ENCODE results near the gene MTOR. TPM values are rescaled to one million over a fixed set of nuclear protein-coding genes. Genes with fewer than 3 reads are reported as not detected.
"Not testable (repeated sequence)": the region's sequence is repeated elsewhere in the genome, so short reads cannot be mapped to it uniquely, and the experiment has no call there.

MTOR gene
- polyA plus RNA-seq, 3 donors, result 42.4 to 45.0 (median 44.1) TPM

DNA sequence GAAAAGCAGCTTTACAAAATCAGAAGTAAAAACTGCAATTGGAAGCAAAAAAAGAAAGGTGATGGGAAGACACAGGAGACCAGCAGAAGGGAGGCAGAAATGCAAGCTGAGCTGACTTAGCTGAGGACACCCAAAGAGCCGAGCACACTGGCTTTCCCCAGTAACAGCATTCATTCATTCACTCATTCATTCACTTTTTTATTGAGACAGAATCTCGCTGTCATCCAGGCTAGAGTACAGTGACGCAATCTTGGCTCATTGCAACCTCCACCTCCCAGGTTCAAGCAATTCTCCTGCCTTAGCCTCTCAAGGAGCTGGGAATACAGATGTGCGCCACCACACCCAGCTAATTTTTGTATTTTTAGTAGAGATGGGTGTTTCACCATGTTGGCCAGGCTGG, 65.0 kb downstream of the MTOR start:
- DNase-seq (ENCODE audit: extremely low read depth in 1 of 11, low read depth in 9 of 11, low spot score in 4 of 11), result no peak

DNA sequence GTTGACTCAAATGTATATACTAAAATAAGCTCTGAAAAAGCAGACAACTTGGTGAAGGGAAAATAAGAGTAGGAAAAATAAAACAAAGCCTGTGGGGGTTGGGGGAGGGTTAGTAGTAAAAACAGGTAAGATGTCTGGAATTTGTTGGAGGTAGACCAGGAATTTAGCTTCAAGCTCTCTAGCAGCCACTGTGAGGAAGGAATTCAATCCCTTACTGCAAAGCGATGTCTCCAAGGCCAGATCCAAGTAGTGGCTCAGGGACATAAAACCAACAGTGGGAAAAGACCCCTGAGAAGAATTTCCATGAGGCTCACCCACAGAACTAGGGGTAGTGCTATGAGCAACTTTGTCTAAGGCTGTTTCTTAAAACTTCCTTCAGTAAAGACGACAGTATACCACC, 65.4 kb downstream of the MTOR start:
- no peak for DNase-seq (ENCODE audit: extremely low read depth in 1 of 11, low read depth in 9 of 11, low spot score in 4 of 11)

DNA sequence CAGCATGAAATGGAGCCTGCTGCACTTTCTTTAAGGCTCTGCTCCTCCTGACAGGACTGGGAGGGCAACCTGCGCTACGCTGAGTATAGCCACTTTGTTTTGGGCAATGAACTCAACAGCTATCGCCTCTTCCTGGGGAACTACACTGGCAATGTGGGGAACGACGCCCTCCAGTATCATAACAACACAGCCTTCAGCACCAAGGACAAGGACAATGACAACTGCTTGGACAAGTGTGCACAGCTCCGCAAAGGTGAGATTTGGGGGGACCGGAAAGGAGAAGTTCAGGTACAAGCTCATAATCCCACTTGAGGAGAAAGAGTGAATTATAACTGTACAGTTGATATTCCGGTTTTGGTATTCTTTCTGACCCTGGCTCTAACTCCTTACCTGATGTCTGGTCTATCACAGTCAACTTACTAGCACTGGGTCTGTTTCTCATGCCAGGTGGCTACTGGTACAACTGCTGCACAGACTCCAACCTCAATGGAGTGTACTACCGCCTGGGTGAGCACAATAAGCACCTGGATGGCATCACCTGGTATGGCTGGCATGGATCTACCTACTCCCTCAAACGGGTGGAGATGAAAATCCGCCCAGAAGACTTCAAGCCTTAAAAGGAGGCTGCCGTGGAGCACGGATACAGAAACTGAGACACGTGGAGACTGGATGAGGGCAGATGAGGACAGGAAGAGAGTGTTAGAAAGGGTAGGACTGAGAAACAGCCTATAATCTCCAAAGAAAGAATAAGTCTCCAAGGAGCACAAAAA, 67.8 kb downstream of the MTOR start:
- DNase-seq (ENCODE audit: extremely low read depth in 1 of 11, low read depth in 9 of 11, low spot score in 4 of 11), result no peak

DNA sequence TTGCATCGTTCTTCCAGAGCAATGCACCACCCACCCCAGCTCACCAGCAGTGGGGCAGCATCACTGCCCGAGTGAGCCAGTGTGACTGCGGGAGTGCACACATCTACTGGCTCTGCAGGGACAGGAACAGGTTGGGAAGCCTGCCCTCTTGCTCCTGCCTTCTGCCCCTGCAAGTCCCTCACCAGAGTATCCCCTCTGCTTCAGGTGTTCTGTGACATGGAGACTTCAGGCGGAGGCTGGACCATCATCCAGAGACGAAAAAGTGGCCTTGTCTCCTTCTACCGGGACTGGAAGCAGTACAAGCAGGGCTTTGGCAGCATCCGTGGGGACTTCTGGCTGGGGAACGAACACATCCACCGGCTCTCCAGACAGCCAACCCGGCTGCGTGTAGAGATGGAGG, 69.0 kb downstream of the MTOR start:
- no peak for DNase-seq (ENCODE audit: extremely low read depth in 1 of 11, low read depth in 9 of 11, low spot score in 4 of 11)

DNA sequence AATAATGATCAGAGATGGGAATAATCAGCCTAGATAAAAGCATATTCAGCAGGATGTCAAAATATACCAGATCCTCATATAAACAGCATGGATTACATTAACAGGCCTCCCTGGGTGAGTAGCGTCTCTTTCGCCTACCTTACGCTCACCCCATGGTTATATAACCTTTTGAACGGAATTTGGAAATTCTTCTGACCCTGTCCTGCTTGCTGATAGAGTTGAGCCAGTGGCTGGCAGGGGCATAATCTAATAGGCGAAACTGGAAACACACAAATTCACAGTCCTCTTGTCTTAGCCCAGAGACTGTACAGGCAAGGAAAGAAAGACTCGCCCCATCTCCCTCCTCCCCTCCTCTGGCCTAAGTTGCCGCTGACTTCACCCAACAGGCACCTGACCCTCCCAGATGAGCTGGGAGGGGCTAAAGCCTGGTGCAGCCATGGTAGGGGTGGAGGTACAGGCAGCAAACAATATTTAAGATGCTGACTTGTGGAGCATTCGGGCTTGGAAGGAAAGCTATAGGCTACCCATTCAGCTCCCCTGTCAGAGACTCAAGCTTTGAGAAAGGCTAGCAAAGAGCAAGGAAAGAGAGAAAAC, 73.4 kb downstream of the MTOR start, which contains the start of gene ANGPTL7:
TSS of gene ANGPTL7 (plus strand) at position 498 of the 594 bp plus-strand sequence. CDS start 225 bp downstream, outside the sequence.
- DNase-seq (ENCODE audit: extremely low read depth in 1 of 11, low read depth in 9 of 11, low spot score in 4 of 11), result no peak

GRCh38 chr1:11188381-11188780, 74.0 kb downstream of the MTOR start:
- DNase-seq (ENCODE audit: extremely low read depth in 1 of 11, low read depth in 9 of 11, low spot score in 4 of 11), result no peak

- no peak for DNase-seq (ENCODE audit: extremely low read depth in 1 of 11, low read depth in 9 of 11, low spot score in 4 of 11)
These were observed 74.4 kb downstream of the MTOR start for GRCh38 chr1:11187931-11188330.

GRCh38 chr1:11187494-11187893, 74.9 kb downstream of the MTOR start:
- no peak for DNase-seq (ENCODE audit: extremely low read depth in 1 of 11, low read depth in 9 of 11, low spot score in 4 of 11)

GRCh38 chr1:11187000-11187399, 75.4 kb downstream of the MTOR start:
- DNase-seq (ENCODE audit: extremely low read depth in 1 of 11, low read depth in 9 of 11, low spot score in 4 of 11), result no peak

DNA sequence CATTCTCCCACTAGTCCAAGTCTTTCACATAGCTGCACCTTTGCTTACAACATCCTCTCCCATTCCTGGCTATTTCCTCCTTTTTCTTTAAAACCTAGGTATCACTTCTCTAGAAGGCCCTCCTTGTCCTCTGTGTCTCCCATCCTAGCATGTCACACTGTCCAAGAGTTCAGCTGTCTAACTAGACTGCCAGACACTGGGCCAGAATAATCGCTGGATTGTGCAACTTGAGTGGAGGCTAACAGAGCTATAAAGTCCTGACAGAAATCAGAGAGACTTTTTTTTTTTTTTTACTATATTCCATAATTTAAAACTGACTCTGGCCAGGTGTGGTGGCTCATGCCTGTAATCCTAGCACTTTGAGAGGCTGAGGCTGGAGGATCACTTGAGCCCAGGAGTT, 77.4 kb downstream of the MTOR start:
- no peak for DNase-seq (ENCODE audit: extremely low read depth in 1 of 11, low read depth in 9 of 11, low spot score in 4 of 11)

DNA sequence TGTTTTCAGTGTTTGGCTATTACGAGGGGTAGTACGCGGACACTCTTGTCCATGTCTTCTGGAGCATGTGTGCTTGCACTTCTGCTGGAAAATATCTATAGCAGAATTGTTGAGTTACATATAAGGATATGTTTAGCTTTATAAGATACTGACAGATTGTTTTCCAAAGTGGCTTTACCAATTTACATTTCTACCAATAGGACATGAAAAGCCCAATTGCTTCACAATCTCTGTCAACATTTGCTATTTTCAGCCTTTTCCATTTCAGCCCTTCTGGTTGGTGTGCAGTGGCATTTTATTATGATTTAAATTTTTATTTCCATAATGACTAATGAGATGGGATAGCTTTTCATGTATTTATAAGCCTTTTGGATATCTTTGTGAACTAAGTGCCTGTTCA, 79.5 kb downstream of the MTOR start:
- DNase-seq (ENCODE audit: extremely low read depth in 1 of 11, low read depth in 9 of 11, low spot score in 4 of 11), result no peak

- no peak for DNase-seq (ENCODE audit: extremely low read depth in 1 of 11, low read depth in 9 of 11, low spot score in 4 of 11)
These were observed 82.0 kb downstream of the MTOR start for GRCh38 chr1:11180342-11180744.

- not testable (repeated sequence) for DNase-seq (ENCODE audit: extremely low read depth in 1 of 11, low read depth in 9 of 11, low spot score in 4 of 11)
These were observed 82.6 kb downstream of the MTOR start for GRCh38 chr1:11179749-11180148.

GRCh38 chr1:11179125-11179524, 83.2 kb downstream of the MTOR start:
- no peak for DNase-seq (ENCODE audit: extremely low read depth in 1 of 11, low read depth in 9 of 11, low spot score in 4 of 11)

DNA sequence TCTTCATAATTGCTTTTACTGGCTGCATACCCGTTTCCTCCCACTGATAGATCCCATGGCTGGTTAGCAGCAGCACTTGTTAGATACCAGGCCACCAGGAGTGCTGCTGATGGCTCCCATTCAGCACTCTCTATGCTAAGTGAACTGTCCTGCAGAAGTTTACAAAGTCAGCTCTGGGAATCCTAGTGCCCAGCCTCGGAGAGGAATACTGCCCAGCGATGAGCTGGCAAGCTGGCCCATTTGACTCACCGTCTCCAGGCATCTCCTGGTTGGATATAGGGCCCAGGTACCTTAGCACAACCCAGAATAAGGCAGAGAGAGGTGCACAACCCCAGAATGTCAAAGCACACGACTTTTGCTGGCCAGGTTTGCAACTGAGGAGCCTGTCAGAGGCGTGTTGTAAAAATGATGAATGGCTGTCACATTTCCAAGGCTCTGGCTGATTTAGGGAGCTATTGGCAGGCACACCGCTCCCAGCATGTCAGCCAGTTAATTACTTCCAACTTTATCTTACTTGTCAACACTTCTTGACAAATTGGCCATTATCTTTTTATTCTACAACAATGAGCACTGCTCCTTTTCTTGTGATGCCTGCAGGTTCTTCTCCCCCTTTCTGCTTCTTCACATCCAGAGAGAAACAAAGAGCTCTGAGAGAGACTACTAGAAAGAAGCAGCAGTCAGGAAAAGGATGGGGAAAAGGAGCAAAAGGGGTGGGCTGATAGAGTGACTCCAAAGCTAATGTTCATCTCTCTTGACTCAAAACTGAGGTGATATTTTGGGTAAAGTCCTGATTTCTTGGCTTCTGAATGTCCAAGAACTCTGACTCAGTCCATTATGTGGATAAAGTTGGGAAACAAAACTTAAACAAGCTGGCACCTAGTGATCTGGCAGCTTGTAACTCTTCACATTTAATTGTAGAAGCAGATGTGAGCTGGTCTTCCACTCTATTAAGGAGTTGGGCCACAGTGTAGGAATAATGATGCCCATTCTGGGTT, 84.0 kb downstream of the MTOR start:
- no peak for DNase-seq (ENCODE audit: extremely low read depth in 1 of 11, low read depth in 9 of 11, low spot score in 4 of 11)

DNA sequence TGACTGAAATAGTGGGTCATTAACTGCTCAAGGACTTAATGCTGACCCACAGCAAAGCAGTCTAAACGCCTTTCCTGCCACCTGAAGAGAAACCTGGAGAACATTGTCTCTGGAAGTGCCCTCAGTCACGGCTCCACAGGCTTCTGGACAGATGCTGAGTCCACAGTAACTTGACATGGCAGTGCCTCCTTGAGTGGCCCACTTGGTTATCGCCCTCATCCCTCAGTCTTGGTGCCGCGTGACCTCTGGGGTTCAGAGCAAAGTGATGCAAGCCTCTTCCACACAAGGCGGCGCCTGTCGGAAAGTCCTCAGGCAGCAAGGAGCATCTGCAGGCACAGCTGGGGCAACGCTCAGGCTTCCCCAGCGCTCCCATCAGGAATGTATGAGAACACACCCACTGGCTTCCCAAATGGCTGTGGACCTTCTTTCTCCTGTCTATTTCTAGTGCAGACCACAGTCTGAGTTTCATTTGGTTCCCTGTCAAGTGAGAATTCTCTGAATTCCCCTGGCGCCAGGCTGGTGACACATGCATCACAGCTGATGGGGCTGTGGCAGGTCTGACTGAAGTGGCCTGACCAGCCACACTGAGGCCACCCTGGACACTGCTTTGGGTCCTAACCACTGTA, 86.2 kb downstream of the MTOR start:
- DNase-seq (ENCODE audit: extremely low read depth in 1 of 11, low read depth in 9 of 11, low spot score in 4 of 11), result no peak

DNA sequence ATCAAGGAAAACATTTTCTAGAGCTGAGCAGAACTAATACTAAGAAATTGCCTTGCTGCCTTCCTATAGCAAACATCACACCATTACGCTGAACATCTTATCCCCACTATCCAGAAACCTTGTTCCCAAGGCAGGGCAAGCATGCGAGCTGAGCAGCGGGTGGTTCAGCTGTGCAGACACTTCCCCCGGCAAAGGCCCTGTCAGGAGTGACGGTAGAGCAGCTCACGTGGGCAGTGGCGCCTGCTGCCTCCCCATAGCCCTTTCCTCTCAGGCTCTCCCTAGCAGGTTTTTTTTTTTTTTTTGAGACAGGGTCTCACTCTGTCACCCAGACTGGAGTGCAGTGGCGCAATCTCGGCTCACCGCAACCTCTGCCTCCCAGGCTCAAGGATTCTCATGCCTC, 86.9 kb downstream of the MTOR start:
- DNase-seq (ENCODE audit: extremely low read depth in 1 of 11, low read depth in 9 of 11, low spot score in 4 of 11), result no peak

DNA sequence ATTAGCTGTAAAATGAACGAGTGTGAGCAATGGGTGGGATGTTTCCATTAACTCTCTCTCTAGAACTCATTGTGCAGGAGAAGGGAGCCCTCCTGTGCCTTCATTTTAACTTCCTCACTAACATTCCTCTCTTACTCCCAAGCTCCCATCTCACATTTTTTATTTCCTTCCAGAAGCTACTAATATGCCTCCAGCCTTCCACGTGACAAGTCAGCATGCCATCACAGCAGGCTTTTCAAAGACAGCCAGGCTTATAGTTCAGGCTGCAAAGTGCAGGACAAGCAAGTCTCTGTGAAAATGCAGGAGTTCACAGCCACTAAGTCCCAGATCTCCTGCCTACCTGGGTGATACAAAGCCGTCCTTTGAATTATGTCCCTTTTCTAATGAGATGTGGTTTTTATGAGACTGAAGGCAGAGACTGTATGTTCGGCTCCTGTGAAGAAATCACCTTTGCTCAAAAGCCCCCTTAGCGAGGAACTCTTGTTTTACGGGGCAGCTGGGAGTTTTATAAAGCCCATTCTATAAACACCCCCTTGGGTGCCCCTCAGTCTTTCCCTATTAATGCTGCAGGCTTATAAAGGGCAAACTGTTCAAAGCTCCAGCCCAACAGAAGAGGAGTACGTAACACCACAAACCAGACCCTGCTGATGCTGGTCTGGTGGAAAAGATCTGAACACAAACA, 87.9 kb downstream of the MTOR start:
- DNase-seq (ENCODE audit: extremely low read depth in 1 of 11, low read depth in 9 of 11, low spot score in 4 of 11), result no peak

- no peak for DNase-seq (ENCODE audit: extremely low read depth in 1 of 11, low read depth in 9 of 11, low spot score in 4 of 11)
These were observed 92.2 kb downstream of the MTOR start for GRCh38 chr1:11170102-11170501.
